ENCODE results near the gene CASTOR2. TPM values are rescaled to one million over a fixed set of nuclear protein-coding genes. Genes with fewer than 3 reads are reported as not detected.
A peak's percentile ranks its signal among the peaks of the same experiment; 100 is the strongest.
"Not testable (repeated sequence)": the region's sequence is repeated elsewhere in the genome, so short reads cannot be mapped to it uniquely, and the experiment has no call there.

CASTOR2 gene
- total RNA-seq, 1 donor from 2014 or later, result 40.8 TPM

DNA sequence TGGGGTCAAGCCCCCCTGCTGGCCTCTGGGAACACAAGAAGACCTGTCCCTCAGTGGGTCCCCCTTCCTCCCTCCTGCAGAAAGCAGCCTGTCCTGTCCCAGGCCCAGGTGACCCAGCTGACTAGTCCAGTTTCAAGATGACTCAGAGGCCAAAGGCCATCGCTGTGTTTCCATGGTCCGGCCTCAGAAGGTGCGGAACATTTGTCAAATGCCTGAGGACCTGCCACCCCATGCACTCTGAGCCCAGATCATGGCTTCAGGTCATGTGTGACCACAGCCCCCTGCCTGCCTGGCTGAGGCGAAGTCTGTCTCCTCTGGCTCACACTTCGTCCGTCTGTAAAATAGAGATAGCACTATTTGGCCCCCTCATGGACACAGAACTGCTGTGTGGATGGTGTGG, 2.4 kb downstream of the CASTOR2 start:
- H3K4me3 Mint-ChIP-seq; H3K27ac Mint-ChIP-seq; H3K9me3 Mint-ChIP-seq; DNase-seq (ENCODE audit: low spot score in 2 of 2, unreplicated experiment in 2 of 2); H3K27me3 Mint-ChIP-seq (ENCODE audit: low read depth); H3K36me3 Mint-ChIP-seq; H3K4me1 Mint-ChIP-seq: not testable (repeated sequence)

DNA sequence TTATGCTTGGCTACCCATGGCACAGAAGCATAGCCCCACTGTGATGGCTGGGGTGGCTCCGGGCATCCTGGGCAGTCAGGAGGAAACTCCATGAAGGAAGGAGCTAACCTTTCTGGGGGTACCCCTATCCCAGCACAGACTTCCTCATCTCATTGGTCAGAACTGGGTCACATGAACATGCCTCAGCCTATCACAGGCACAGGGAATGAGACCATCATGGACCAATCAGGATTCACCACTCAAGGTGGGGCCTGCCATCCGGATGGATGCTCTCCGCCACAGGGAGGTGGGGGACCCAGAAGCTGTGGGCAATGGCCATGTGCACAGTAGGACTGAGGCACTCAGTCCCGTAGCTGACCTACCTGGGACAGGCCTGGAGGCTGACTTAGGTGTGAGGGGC, 6.9 kb downstream of the CASTOR2 start:
- H3K36me3 Mint-ChIP-seq; H3K9me3 Mint-ChIP-seq; H3K4me3 Mint-ChIP-seq; H3K27me3 Mint-ChIP-seq (ENCODE audit: low read depth); DNase-seq (ENCODE audit: low spot score in 2 of 2, unreplicated experiment in 2 of 2); H3K27ac Mint-ChIP-seq; H3K4me1 Mint-ChIP-seq: not testable (repeated sequence)

DNA sequence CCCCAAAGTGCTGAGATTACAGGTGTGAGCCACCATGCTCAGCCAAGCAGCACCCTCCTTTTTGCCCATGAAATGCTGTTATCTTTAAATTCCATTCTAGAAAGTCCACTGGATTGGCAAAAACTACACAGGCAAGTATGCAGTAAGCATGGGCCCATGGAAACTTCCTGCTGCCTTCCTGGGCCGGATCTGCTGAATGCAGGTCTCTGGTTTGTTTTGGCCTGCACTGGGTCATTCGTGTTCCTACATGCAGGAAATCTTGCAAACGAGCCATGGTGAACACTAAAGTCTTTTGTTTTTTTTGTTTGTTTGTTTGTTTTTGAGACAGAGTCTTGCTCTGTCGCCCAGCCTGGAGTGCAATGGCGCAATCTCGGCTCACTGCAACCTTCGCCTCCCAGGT, 7.9 kb downstream of the CASTOR2 start:
- not testable (repeated sequence) for H3K9me3 Mint-ChIP-seq; H3K36me3 Mint-ChIP-seq; H3K4me1 Mint-ChIP-seq; H3K27me3 Mint-ChIP-seq (ENCODE audit: low read depth); H3K27ac Mint-ChIP-seq; H3K4me3 Mint-ChIP-seq; DNase-seq (ENCODE audit: low spot score in 2 of 2, unreplicated experiment in 2 of 2)

DNA sequence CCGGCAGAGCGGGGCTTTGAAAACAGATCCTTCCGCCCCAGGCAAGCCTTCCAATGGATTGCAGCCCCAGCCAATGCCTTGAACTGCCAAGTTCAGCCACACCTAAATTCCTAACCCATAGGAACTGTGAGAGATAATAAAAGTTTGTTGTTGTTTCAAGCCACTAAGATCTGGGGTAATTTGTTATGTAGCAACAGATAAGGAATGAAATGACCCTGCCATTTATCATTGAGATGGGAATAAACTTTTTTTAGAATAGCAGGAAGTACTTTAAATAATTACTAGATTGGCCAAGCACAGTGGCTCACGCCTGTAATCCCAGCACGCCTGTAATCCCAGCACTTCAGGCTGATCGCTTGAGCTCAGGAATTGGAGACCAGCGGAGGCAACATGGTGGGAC, 11.5 kb downstream of the CASTOR2 start:
- DNase-seq (ENCODE audit: low spot score in 2 of 2, unreplicated experiment in 2 of 2); H3K27ac Mint-ChIP-seq; H3K36me3 Mint-ChIP-seq; H3K4me3 Mint-ChIP-seq; H3K4me1 Mint-ChIP-seq; H3K9me3 Mint-ChIP-seq; H3K27me3 Mint-ChIP-seq (ENCODE audit: low read depth): not testable (repeated sequence)

DNA sequence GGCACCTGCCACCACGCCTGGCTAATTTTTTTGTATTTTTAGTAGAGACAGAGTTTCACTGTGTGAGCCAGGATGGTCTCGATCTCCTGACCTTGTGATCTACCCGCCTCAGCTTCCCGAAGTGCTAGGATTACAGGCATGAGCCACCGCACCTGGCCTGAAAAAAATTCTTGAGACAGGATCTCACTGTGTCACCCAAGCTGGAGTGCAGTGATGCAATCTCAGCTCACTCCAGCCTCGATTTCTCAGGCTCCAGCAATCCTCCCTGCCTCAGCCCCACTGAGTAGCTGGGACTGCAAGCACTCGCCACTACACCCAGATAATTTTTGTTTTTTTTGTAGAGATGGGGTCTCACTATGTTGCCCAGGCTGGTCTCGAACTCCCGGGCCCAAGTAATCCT, 13.0 kb downstream of the CASTOR2 start:
- H3K27ac Mint-ChIP-seq; H3K27me3 Mint-ChIP-seq (ENCODE audit: low read depth); H3K9me3 Mint-ChIP-seq: not testable (repeated sequence)

DNA sequence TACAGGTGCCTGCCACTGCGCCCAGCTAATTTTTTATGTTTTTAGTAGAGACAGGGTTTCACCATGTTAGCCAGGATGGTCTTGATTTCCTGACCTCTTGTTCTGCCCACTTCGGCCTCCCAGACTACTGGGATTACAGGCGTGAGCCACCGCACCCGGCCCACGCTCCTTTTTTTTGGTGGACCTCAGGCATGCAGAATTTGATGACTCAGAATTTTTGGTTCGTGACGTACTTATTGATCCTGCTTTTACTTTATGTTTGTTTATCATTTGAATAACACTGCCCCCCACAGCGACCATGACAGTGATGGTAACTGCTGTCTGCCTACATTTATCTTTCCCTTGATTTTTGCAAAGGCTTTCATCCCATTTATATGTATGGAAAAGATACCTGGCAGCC, 23.9 kb downstream of the CASTOR2 start:
- H3K27ac Mint-ChIP-seq; DNase-seq (ENCODE audit: low spot score in 2 of 2, unreplicated experiment in 2 of 2); H3K4me1 Mint-ChIP-seq; H3K9me3 Mint-ChIP-seq; H3K4me3 Mint-ChIP-seq; H3K27me3 Mint-ChIP-seq (ENCODE audit: low read depth); H3K36me3 Mint-ChIP-seq: not testable (repeated sequence)

More for the DNA sequence above, 13.0 kb downstream of the CASTOR2 start:
- not testable (repeated sequence) for H3K4me1 Mint-ChIP-seq; H3K36me3 Mint-ChIP-seq; DNase-seq (ENCODE audit: low spot score in 2 of 2, unreplicated experiment in 2 of 2); H3K4me3 Mint-ChIP-seq

DNA sequence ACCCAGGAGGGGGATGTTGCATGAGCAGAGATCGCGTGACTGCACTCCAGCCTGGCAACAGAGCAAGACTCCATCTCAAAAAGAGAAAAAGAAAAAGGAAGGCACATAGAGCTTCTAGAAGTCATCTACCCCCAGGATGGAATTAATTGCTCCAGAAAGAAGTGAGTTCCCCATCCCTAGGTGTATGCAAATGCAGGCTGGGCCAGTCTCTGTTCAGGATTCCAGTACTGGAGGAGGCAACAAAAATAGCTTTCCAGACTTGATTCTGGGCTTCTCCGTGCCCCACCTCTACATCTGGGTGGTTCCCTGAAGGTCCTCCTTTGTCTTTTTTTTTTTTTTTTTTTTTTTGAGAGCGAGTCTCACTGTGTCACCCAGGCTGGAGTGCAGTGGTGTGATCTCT, 28.6 kb downstream of the CASTOR2 start:
- H3K36me3 Mint-ChIP-seq, result peaks cover 1% of the 10 kb centered on the region
- H3K4me1 Mint-ChIP-seq, result peaks cover 33% of the 10 kb centered on the region
- no peak overlapping the region for H3K4me3 Mint-ChIP-seq
- no peak for DNase-seq (ENCODE audit: low spot score in 2 of 2, unreplicated experiment in 2 of 2)
- TF ChIP-seq, protein P1, sequence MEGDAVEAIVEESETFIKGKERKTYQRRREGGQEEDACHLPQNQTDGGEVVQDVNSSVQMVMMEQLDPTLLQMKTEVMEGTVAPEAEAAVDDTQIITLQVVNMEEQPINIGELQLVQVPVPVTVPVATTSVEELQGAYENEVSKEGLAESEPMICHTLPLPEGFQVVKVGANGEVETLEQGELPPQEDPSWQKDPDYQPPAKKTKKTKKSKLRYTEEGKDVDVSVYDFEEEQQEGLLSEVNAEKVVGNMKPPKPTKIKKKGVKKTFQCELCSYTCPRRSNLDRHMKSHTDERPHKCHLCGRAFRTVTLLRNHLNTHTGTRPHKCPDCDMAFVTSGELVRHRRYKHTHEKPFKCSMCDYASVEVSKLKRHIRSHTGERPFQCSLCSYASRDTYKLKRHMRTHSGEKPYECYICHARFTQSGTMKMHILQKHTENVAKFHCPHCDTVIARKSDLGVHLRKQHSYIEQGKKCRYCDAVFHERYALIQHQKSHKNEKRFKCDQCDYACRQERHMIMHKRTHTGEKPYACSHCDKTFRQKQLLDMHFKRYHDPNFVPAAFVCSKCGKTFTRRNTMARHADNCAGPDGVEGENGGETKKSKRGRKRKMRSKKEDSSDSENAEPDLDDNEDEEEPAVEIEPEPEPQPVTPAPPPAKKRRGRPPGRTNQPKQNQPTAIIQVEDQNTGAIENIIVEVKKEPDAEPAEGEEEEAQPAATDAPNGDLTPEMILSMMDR (IDR thresholded peaks at IDR 0.05; ENCODE audit: unreplicated experiment), result no peak
- peak overlapping the region; percentile 100 for H3K27ac Mint-ChIP-seq
- no peaks in the 10 kb centered on the region for H3K9me3 Mint-ChIP-seq
- no peaks in the 10 kb centered on the region for H3K27me3 Mint-ChIP-seq (ENCODE audit: low read depth)

DNA sequence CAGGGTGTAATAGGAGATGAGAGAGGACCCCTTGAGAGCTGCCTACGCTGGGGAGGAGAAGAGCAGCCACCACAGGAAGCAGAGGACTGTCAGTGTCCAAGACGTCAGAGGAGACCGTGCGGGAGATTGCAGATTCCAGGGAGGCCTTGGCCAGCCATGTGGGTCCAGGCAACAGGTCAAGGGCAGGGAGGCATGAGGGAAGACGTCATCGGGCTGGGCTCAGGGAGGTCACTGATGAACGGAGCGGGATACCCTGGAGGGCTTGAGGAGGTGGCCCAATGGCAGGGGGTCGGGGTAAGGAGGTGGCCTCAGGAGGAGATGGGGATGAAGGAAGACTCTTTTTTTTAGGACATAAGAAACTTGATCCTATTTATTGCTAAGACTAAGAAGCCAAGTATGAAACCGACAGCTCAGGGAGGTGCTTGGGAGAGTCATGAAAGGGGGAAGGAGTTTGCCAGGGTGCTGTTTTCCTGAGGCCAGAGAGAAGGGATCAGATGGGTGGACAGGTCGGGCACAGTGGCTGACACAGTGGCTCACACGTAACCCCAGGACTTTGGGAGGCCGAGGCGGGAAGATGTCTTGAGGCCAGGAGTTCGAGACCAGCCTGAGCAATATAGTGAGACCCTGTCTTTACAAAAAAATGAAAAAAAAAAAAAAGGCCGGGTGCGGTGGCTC, 30.5 kb downstream of the CASTOR2 start:
- H3K4me1 Mint-ChIP-seq, result peaks cover 40% of the 10 kb centered on the region
- peak overlapping the region; percentile 100 for H3K27ac Mint-ChIP-seq
- not testable (repeated sequence) for H3K27me3 Mint-ChIP-seq (ENCODE audit: low read depth); H3K4me3 Mint-ChIP-seq; H3K9me3 Mint-ChIP-seq; DNase-seq (ENCODE audit: low spot score in 2 of 2, unreplicated experiment in 2 of 2); H3K36me3 Mint-ChIP-seq

DNA sequence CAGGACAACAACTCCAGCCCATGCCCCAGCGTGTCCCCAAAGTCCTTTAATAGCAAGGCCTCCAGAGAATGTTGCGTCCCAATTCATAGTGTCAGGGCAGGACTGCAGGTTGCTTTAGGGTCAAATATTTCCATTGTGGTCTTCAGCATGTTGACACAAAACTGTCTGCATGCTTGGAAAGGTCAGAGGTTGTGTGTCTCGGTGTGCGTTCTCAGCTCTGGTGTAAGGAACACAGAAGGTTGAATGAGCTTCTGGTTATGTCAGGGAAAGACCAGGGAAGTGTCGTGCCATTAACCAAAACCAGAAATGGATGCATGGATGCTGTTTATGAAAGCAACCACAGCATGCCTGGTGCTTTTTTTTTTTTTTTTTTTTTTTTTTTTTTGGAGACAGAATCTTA, 31.9 kb downstream of the CASTOR2 start:
- peak overlapping the region; percentile 33 for H3K27ac Mint-ChIP-seq
- H3K4me3 Mint-ChIP-seq; DNase-seq (ENCODE audit: low spot score in 2 of 2, unreplicated experiment in 2 of 2); H3K27me3 Mint-ChIP-seq (ENCODE audit: low read depth); H3K9me3 Mint-ChIP-seq; H3K36me3 Mint-ChIP-seq: not testable (repeated sequence)
- peaks cover 39% of the 10 kb centered on the region for H3K4me1 Mint-ChIP-seq

DNA sequence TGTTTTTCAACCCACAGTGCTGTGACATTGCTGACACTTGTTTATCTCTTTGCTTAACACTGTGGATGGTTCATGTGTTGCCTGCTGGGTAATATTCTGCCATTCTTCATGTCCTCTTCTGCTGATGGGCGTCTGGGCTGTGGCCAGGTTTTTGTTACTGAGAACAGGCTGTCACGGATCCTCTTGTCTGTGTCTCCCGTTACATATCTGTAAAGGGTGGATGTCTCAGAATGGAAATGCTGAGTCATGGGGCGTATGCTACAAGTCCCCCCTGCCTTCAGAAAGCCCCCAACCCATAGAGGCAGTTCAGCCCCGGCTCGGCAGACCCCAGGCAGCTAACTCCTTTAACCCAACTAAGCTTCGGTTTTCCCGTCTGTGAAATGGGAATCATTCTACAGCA, 33.3 kb downstream of the CASTOR2 start:
- Mint-ChIP-seq H3K27ac (peak overlapping the region; percentile 69), H3K4me1 (peaks cover 30% of the 10 kb centered on the region)
- not testable (repeated sequence) for H3K9me3 Mint-ChIP-seq; DNase-seq (ENCODE audit: low spot score in 2 of 2, unreplicated experiment in 2 of 2); H3K27me3 Mint-ChIP-seq (ENCODE audit: low read depth); H3K4me3 Mint-ChIP-seq; H3K36me3 Mint-ChIP-seq

DNA sequence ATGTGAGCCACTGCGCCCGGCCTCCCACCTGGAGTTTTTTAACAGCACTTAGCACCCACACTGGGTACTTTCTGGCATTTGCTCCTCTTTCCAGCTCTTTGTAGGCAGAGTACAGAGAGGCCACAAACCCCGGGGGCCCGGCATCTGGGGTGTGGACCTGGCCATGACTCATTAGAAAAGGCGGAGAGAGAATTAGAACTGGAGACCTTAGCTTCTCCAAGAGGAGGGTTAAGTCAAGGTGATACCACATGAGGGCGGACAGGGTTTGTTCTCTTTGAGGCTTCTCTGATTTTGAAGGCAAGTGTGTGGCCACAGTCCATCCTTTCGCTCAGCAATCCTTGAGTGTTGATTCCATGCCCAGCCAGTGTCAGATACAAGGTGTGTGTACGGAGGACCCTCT, 36.9 kb downstream of the CASTOR2 start:
- Mint-ChIP-seq H3K4me1 (peaks cover 13% of the 10 kb centered on the region), H3K27ac (peak overlapping the region; percentile 56), H3K36me3 (peaks cover 11% of the 10 kb centered on the region)
- not testable (repeated sequence) for H3K4me3 Mint-ChIP-seq; H3K9me3 Mint-ChIP-seq; H3K27me3 Mint-ChIP-seq (ENCODE audit: low read depth); DNase-seq (ENCODE audit: low spot score in 2 of 2, unreplicated experiment in 2 of 2)
